ENCODE data around the gene LGMN. TPM values are rescaled to one million over a fixed set of nuclear protein-coding genes. Genes with fewer than 3 reads are reported as not detected.
A peak's percentile ranks its signal among the peaks of the same experiment; 100 is the strongest.

LGMN gene
- total and polyA plus RNA-seq, 9 of the 15 experiments (the other 6 are each of a cell fraction or from before 2014, with no cell fraction given): 0.05 to 1.4 (median 0.43) TPM; not detected in 2

DNA sequence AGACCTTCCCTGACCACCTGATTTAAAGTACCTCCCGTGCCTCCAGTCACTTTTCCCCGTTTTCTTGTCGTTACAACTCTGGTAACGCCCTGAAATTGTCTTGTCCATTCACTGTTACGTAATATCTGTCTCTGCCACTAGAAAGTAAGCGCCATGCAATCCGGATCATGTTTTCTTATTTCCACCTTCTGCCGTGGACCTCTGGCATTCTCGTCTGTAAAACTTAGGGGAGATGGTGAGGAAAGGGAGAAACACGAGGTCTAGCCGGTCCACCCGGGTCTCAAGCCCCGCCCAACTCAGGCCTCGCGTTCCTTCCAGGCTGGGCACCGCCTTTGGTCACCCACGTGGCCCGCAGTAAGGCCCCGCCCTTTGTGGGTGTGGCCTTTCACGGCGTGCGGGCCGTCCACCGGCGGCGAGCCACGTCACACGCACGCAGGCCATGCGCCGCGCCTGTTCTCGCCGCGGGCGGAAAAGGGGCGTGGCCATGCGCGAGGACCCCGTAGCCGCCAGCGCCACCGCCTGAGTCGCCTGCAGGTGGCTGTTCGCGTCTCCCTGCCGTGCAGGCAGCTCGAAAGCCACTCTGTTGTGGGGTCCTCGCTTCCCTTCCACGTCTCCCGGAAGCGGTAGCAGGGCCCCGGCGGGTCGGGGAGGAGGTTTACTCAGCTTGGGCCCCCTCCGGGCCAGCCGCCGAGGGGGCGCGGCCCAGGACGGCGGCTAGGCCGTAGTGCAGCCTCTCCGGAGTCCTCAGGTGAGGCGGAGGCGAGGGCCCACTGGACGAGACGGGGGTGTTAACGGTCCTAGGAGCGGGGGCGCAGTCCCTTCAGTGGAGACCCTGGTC, 45.5 kb upstream of the LGMN start, which contains the start of gene GOLGA5 (continued):
- no peak for TF ChIP-seq ZNF280B (CRISPR knock-in tag; IDR thresholded peaks at IDR 0.05)
- TF ChIP-seq ZNF431 (CRISPR knock-in tag; IDR thresholded peaks at IDR 0.05): no peak
- no peak for TF ChIP-seq ZC3H4 (CRISPR knock-in tag; IDR thresholded peaks at IDR 0.05; ENCODE audit: borderline replicate concordance)
- TF ChIP-seq ZNF143 (CRISPR knock-in tag; IDR thresholded peaks at IDR 0.05): no peak
- TF ChIP-seq, protein P1, sequence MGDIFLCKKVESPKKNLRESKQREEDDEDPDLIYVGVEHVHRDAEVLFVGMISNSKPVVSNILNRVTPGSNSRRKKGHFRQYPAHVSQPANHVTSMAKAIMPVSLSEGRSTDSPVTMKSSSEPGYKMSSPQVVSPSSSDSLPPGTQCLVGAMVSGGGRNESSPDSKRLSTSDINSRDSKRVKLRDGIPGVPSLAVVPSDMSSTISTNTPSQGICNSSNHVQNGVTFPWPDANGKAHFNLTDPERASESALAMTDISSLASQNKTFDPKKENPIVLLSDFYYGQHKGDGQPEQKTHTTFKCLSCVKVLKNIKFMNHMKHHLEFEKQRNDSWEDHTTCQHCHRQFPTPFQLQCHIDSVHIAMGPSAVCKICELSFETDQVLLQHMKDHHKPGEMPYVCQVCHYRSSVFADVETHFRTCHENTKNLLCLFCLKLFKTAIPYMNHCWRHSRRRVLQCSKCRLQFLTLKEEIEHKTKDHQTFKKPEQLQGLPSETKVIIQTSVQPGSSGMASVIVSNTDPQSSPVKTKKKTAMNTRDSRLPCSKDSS (IDR thresholded peaks at IDR 0.05; ENCODE audit: low read depth, partially characterized antibody): no peak
- peak in 1 of 2 experiments; percentile 30; a peak in 1 of 4 replicates for TF ChIP-seq TBL1XR1 (IDR thresholded peaks at IDR 0.05; ENCODE audit: low read length in 2 of 2)
- no peak for TF ChIP-seq ZNF217 (CRISPR knock-in tag; IDR thresholded peaks at IDR 0.05)
- TF ChIP-seq ZEB2 (IDR thresholded peaks at IDR 0.05): no peak
- no peak for TF ChIP-seq TFE3 (CRISPR knock-in tag; IDR thresholded peaks at IDR 0.05)
- TF ChIP-seq, protein P2, sequence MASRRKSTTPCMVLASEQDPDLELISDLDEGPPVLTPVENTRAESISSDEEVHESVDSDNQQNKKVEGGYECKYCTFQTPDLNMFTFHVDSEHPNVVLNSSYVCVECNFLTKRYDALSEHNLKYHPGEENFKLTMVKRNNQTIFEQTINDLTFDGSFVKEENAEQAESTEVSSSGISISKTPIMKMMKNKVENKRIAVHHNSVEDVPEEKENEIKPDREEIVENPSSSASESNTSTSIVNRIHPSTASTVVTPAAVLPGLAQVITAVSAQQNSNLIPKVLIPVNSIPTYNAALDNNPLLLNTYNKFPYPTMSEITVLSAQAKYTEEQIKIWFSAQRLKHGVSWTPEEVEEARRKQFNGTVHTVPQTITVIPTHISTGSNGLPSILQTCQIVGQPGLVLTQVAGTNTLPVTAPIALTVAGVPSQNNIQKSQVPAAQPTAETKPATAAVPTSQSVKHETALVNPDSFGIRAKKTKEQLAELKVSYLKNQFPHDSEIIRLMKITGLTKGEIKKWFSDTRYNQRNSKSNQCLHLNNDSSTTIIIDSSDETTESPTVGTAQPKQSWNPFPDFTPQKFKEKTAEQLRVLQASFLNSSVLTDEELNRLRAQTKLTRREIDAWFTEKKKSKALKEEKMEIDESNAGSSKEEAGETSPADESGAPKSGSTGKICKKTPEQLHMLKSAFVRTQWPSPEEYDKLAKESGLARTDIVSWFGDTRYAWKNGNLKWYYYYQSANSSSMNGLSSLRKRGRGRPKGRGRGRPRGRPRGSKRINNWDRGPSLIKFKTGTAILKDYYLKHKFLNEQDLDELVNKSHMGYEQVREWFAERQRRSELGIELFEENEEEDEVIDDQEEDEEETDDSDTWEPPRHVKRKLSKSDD (conservative IDR thresholded peaks at IDR 0.05; ENCODE audit: low read length): no peak
- TF ChIP-seq U2AF1 (optimal IDR thresholded peaks at IDR 0.05; ENCODE audit: low read depth, low read length): no peak
- peak; percentile 99 for TF ChIP-seq SP1 (CRISPR knock-in tag; IDR thresholded peaks at IDR 0.05)
- no peak for TF ChIP-seq MCM7 (IDR thresholded peaks at IDR 0.05)
- no peak; the same call in 1 of the 2 replicates for TF ChIP-seq MBD2 (IDR thresholded peaks at IDR 0.05; ENCODE audit: borderline replicate concordance, low read depth)
- TF ChIP-seq ZNF589 (CRISPR knock-in tag; IDR thresholded peaks at IDR 0.05; ENCODE audit: low read depth): 0 out of 2 replicates have a peak, but pooled peaks have one; percentile 28
- TF ChIP-seq CREB3 (tag; conservative IDR thresholded peaks at IDR 0.05; ENCODE audit: low read depth): peak; percentile 63; the same call in 1 of the 2 replicates
- no peak for TF ChIP-seq DNMT1 (IDR thresholded peaks at IDR 0.05)
- TF ChIP-seq EWSR1 (IDR thresholded peaks at IDR 0.05; ENCODE audit: borderline replicate concordance, low read depth, partially characterized antibody): no peak
- TF ChIP-seq DACH1 (IDR thresholded peaks at IDR 0.05; ENCODE audit: partially characterized antibody): peak; percentile 70
